Stomach (tissue), 9 donors: ENCODE data around the gene GBP5. TPM values are rescaled to one million over a fixed set of nuclear protein-coding genes. Genes with fewer than 3 reads are reported as not detected.
A peak's percentile ranks its signal among the peaks of the same experiment; 100 is the strongest.

Experiments
- DNase-seq, 2 donors: peaks; one replicate each; pipeline versions ENCODE4 v3.0.0 to v3.0.0-alpha.2; 2013 to 2019
- H3K27ac ChIP-seq, 5 donors: fragments of 200-600 bp in 4 of 5; sonication (generic) in 4 of 5; one replicate each; pipeline ENCODE4 v1.5.1; 2013 to 2019; ENCODE audit warnings: mild to moderate bottlenecking in 1 of 5, moderate library complexity in 1 of 5
- H3K27me3 ChIP-seq, 3 donors: fragments of 200-600 bp; sonication (generic); one replicate each; pipeline ENCODE4 v1.5.1; 2017 to 2019; ENCODE audit warnings: mixed run types in 1 of 3
- H3K36me3 ChIP-seq, 4 donors: fragments of 200-600 bp; sonication (generic); 1 replicate in 3 of 4; 2 replicates in 1 of 4; pipeline ENCODE4 v1.5.1; 2016 to 2019
- H3K4me1 ChIP-seq, 4 donors: fragments of 200-600 bp; sonication (generic); one replicate each; pipeline ENCODE4 v1.5.1; 2016 to 2019
- H3K4me3 ChIP-seq, 4 donors: fragments of 200-600 bp; sonication (generic) in 3 of 4; one replicate each; pipeline ENCODE4 v1.5.1; 2016 to 2019; ENCODE audit warnings: mild to moderate bottlenecking in 1 of 4
- H3K9me3 ChIP-seq, 4 donors: fragments of 200-600 bp; sonication (generic); one replicate each; pipeline ENCODE4 v1.5.1; 2016 to 2019
- CTCF ChIP-seq, 7 experiments: fragments of 450-650 bp in 4 of 7; fragments of 200-600 bp in 3 of 7; sonication (generic) in 3 of 7; IDR thresholded peaks; one replicate each; pipeline ENCODE4 v1.5.1; 2016 to 2019; ENCODE audit warnings: antibody characterized with exemption in 7 of 7, control low read depth in 2 of 7, mild to moderate bottlenecking in 1 of 7
- EP300 ChIP-seq: sonication (generic); formaldehyde crosslinking; IDR thresholded peaks from one replicate; pipeline ENCODE4 v1.6.1; 2017; ENCODE audit warnings: antibody characterized with exemption
- POLR2A ChIP-seq, 4 donors: fragments of 450-650 bp; IDR thresholded peaks; one replicate each; pipeline ENCODE4 v1.6.1; 2016; ENCODE audit warnings: antibody characterized with exemption in 4 of 4, control low read depth in 2 of 4, mild to moderate bottlenecking in 1 of 4, moderate library complexity in 1 of 4
- POLR2AphosphoS5 ChIP-seq, 3 donors: sonication (generic); formaldehyde crosslinking; IDR thresholded peaks; one replicate each; pipeline ENCODE4 v1.6.1; 2016; ENCODE audit warnings: antibody characterized with exemption in 3 of 3
- WGBS, 5 donors: extraction: QIAGEN DNeasy Blood & Tissue Kit in 3 of 5; methylation state at CpG; one replicate each; pipeline versions ENCODE4 v1.1.5 to v1.1.7; 2013 to 2018; 5-methylcytosine and 5-hydroxymethylcytosine counted together
- intact Hi-C: fragments of 100-400 bp; cut with DNase I; formaldehyde crosslinking; loops from one replicate; pipeline ENCODE4 v1.15.1; 2023; ENCODE audit warnings: low total_unique reads
- polyA plus RNA-seq, 3 donors: library from polyadenylated mRNA; stranded (reverse); fragments of 200-250 nt; gene quantifications; one replicate each; pipeline ENCODE4 v1.2.3, GENCODE V29; 2013
- total RNA-seq, 5 donors: library from RNA; depleted of rRNA; stranded (reverse); fragments of >200 nt; gene quantifications; one replicate each; pipeline versions ENCODE4 v1.1.0 to v1.2.3, GENCODE V29; 2014 to 2016
- donor health status: healthy with polysubstance abuse.
- donor health status: Bipolar disorder and iron deficiency.
- donor health status: healthy.

The GBP5 gene
- total and polyA plus RNA-seq, 8 donors, result 0.75 to 28.6 (median 2.5) TPM; not detected in 2

DNA sequence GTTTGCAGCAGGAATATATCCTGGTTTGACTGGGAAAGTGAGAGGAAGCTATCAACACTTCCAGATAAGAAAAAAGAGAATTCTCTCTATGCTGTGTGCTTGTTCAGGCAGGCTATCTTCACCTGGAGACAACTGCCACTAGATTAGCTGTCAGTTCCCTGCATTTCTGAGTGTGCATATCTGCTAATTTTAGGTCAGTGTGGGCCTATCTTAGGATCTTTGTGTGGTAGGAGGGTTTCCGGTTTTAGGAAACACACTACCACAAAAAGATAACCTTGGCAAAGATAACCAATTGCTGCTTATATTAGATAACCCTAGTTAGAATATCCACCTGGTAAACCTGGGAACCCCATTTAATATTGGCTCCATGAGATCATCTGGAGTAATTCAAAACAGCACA is 22.5 kb upstream of the GBP5 start:
- peaks cover 0 to 11% (median 0%) of the 10 kb centered on the region in 4 donors for H3K9me3 ChIP-seq
- H3K27me3 ChIP-seq, result no peaks in the 10 kb centered on the region
- no peak overlapping the region for H3K27ac ChIP-seq
- intact Hi-C loops, result no loop called here
- no peak for TF ChIP-seq POLR2AphosphoS5 (IDR thresholded peaks at IDR 0.05)
- no peak for TF ChIP-seq EP300
- TF ChIP-seq POLR2A (IDR thresholded peaks at IDR 0.05), result no peak
- TF ChIP-seq CTCF (IDR thresholded peaks at IDR 0.05), result no peak
- no peak for DNase-seq
- no peaks in the 10 kb centered on the region for H3K36me3 ChIP-seq
- H3K4me1 ChIP-seq, result peaks cover 0 to 10% (median 3%) of the 10 kb centered on the region in 4 donors
- WGBS, 5 donors, result 14 to 42% (median 26%) methylated on average over 1 of the region's 1 CpG
- no peak overlapping the region for H3K4me3 ChIP-seq

DNA sequence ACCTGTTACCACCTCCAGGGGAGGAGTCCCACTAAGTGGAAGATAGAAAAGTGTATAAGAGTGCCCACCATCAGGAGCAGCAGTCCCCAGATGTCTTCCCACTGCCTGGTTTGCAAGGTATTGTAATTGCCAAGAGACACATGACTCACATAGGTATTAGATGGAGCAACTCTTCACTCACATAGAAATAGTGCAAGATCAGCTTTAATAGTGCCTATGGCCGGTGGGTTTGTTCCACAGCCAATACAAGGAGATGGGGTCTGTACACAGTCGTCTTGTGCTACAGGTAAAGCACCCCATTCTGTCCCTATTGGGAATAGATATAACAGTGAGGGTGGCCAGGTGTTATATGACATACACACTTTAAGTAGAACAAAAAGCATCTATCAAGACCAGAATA is 18.6 kb upstream of the GBP5 start:
- TF ChIP-seq POLR2A (IDR thresholded peaks at IDR 0.05), result no peak
- TF ChIP-seq EP300, result no peak
- TF ChIP-seq CTCF (IDR thresholded peaks at IDR 0.05), result no peak
- TF ChIP-seq POLR2AphosphoS5 (IDR thresholded peaks at IDR 0.05), result no peak
- Histone ChIP-seq H3K4me1 (peaks cover 10 to 19% (median 15%) of the 10 kb centered on the region in 4 donors), H3K9me3 (peaks cover 0 to 11% (median 0%) of the 10 kb centered on the region in 4 donors), H3K27ac (no peak overlapping the region), H3K4me3 (no peak overlapping the region), H3K36me3 (no peaks in the 10 kb centered on the region), H3K27me3 (no peaks in the 10 kb centered on the region)
- intact Hi-C loops, result no loop called here
- no peak for DNase-seq
- 92 to 97% (median 96%) methylated on average over 2 of the region's 2 CpGs for whole genome bisulfite sequencing, 5 donors

- 87 to 98% (median 88%) methylated on average over 2 of the region's 2 CpGs for WGBS, 5 donors
- Histone ChIP-seq H3K4me1 (peaks cover 10 to 23% (median 18%) of the 10 kb centered on the region in 4 donors), H3K27me3 (no peaks in the 10 kb centered on the region), H3K4me3 (no peak overlapping the region), H3K27ac (peak overlapping the region in 1 of 5 donors; percentile 72), H3K36me3 (no peaks in the 10 kb centered on the region), H3K9me3 (peaks cover 0 to 14% (median 0%) of the 10 kb centered on the region in 4 donors)
- DNase-seq, result no peak
- TF ChIP-seq POLR2A (IDR thresholded peaks at IDR 0.05), result no peak
- no peak for TF ChIP-seq POLR2AphosphoS5 (IDR thresholded peaks at IDR 0.05)
- TF ChIP-seq EP300, result no peak
- TF ChIP-seq CTCF (IDR thresholded peaks at IDR 0.05), result no peak
- intact Hi-C loops, result no loop called here
Measured at GRCh38 chr1:89288051-89288340, 15.3 kb upstream of the GBP5 start.

- Histone ChIP-seq H3K9me3 (peaks cover 0 to 8% (median 0%) of the 10 kb centered on the region in 4 donors), H3K4me1 (peaks cover 10 to 23% (median 18%) of the 10 kb centered on the region in 4 donors), H3K27me3 (no peaks in the 10 kb centered on the region), H3K27ac (peak overlapping the region in 4 of 5 donors; percentile 14 to 72 (median 42)), H3K36me3 (no peaks in the 10 kb centered on the region), H3K4me3 (peak overlapping the region in 1 of 4 donors; percentile 19)
- DNase-seq, result no peak
- TF ChIP-seq EP300 (no peak), POLR2AphosphoS5 (IDR thresholded peaks at IDR 0.05) (no peak)
- intact Hi-C loops, result no loop called here
- 36 to 56% (median 49%) methylated on average over 5 of the region's 5 CpGs for WGBS, 5 donors
Measured at GRCh38 chr1:89287181-89288050, 14.8 kb upstream of the GBP5 start.
